GM19035 (cell line): ENCODE data around the gene CHRNA4.

Experiments
- ATAC-seq: cut with Tn5 transposase; IDR thresholded peaks from one replicate; pipeline ENCODE4 v1.9.1; 2021; ENCODE audit not compliant: unreplicated experiment

The CHRNA4 gene

GRCh38 chr20:63321148-63321831, 39.9 kb downstream of the CHRNA4 start:
- ATAC-seq: no peak

GRCh38 chr20:63320616-63321147, 40.5 kb downstream of the CHRNA4 start:
- no peak for ATAC-seq

- no peak for ATAC-seq
Observed at GRCh38 chr20:63320041-63320511, 41.1 kb downstream of the CHRNA4 start.

- ATAC-seq: no peak
Observed at GRCh38 chr20:63319164-63320040, 41.7 kb downstream of the CHRNA4 start.

GRCh38 chr20:63318391-63319163, 42.6 kb downstream of the CHRNA4 start:
- no peak for ATAC-seq

GRCh38 chr20:63317601-63318291, 43.4 kb downstream of the CHRNA4 start:
- no peak for ATAC-seq

- no peak for ATAC-seq
Observed at GRCh38 chr20:63317061-63317460, 44.1 kb downstream of the CHRNA4 start.

GRCh38 chr20:63316502-63316921, 44.6 kb downstream of the CHRNA4 start:
- no peak for ATAC-seq

- ATAC-seq: no peak
Observed at GRCh38 chr20:63315731-63316491, 45.2 kb downstream of the CHRNA4 start.

- no peak for ATAC-seq
Observed at GRCh38 chr20:63315240-63315689, 45.9 kb downstream of the CHRNA4 start.

GRCh38 chr20:63314566-63315239, 46.4 kb downstream of the CHRNA4 start:
- ATAC-seq: no peak

- ATAC-seq: no peak
Observed at GRCh38 chr20:63314015-63314471, 47.1 kb downstream of the CHRNA4 start.

- ATAC-seq: no peak
Observed at GRCh38 chr20:63313349-63314014, 47.7 kb downstream of the CHRNA4 start.

GRCh38 chr20:63312690-63313348, 48.3 kb downstream of the CHRNA4 start:
- no peak for ATAC-seq

GRCh38 chr20:63312273-63312672, 48.9 kb downstream of the CHRNA4 start:
- no peak for ATAC-seq

- ATAC-seq: no peak
Observed at GRCh38 chr20:63311833-63312243, 49.3 kb downstream of the CHRNA4 start.

GRCh38 chr20:63311186-63311832, 49.8 kb downstream of the CHRNA4 start:
- ATAC-seq: no peak
